Measurements from ENCODE around the gene MAP4K4. TPM values are rescaled to one million over a fixed set of nuclear protein-coding genes. Genes with fewer than 3 reads are reported as not detected.

MAP4K4 gene
- total RNA-seq, 1 experiment from 2014 or later, result 59.2 TPM

- DNase-seq (ENCODE audit: low spot score), result no peak
Observed at GRCh38 chr2:101841679-101842327, 144.3 kb downstream of the MAP4K4 start.

GRCh38 chr2:101842471-101842870 lies 145.0 kb downstream of the MAP4K4 start:
- DNase-seq (ENCODE audit: low spot score), result no peak

GRCh38 chr2:101843048-101843447 lies 145.5 kb downstream of the MAP4K4 start:
- no peak for DNase-seq (ENCODE audit: low spot score)

GRCh38 chr2:101843471-101843870 lies 146.0 kb downstream of the MAP4K4 start:
- DNase-seq (ENCODE audit: low spot score), result no peak

GRCh38 chr2:101844055-101844635 lies 146.6 kb downstream of the MAP4K4 start:
- DNase-seq (ENCODE audit: low spot score), result no peak

GRCh38 chr2:101846973-101847372 lies 149.5 kb downstream of the MAP4K4 start:
- DNase-seq (ENCODE audit: low spot score), result no peak

GRCh38 chr2:101847661-101848339 lies 150.3 kb downstream of the MAP4K4 start:
- DNase-seq (ENCODE audit: low spot score), result no peak

GRCh38 chr2:101848769-101849410 lies 151.4 kb downstream of the MAP4K4 start:
- DNase-seq (ENCODE audit: low spot score), result no peak

- DNase-seq (ENCODE audit: low spot score), result no peak
Observed at GRCh38 chr2:101850450-101850849, 152.9 kb downstream of the MAP4K4 start.

- DNase-seq (ENCODE audit: low spot score), result no peak
Observed at GRCh38 chr2:101850991-101851390, 153.5 kb downstream of the MAP4K4 start.

- no peak for DNase-seq (ENCODE audit: low spot score)
Observed at GRCh38 chr2:101852824-101853223, 155.3 kb downstream of the MAP4K4 start.

GRCh38 chr2:101854877-101855276 lies 157.4 kb downstream of the MAP4K4 start:
- no peak for DNase-seq (ENCODE audit: low spot score)

- no peak for DNase-seq (ENCODE audit: low spot score)
Observed at GRCh38 chr2:101855776-101856175, 158.3 kb downstream of the MAP4K4 start.

- DNase-seq (ENCODE audit: low spot score), result no peak
Observed at GRCh38 chr2:101858246-101858645, 160.7 kb downstream of the MAP4K4 start.

- DNase-seq (ENCODE audit: low spot score), result no peak
Observed at GRCh38 chr2:101858910-101859309, 161.4 kb downstream of the MAP4K4 start.

- DNase-seq (ENCODE audit: low spot score), result no peak
Observed at GRCh38 chr2:101859604-101860003, 162.1 kb downstream of the MAP4K4 start.

GRCh38 chr2:101860157-101860556 lies 162.7 kb downstream of the MAP4K4 start:
- DNase-seq (ENCODE audit: low spot score), result no peak

GRCh38 chr2:101860782-101861181 lies 163.3 kb downstream of the MAP4K4 start:
- no peak for DNase-seq (ENCODE audit: low spot score)

- no peak for DNase-seq (ENCODE audit: low spot score)
Observed at GRCh38 chr2:101861382-101861781, 163.9 kb downstream of the MAP4K4 start.

GRCh38 chr2:101863534-101863933 lies 166.0 kb downstream of the MAP4K4 start:
- no peak for DNase-seq (ENCODE audit: low spot score)

- no peak for DNase-seq (ENCODE audit: low spot score)
Observed at GRCh38 chr2:101864426-101864825, 166.9 kb downstream of the MAP4K4 start.

GRCh38 chr2:101868525-101868924 lies 171.0 kb downstream of the MAP4K4 start:
- DNase-seq (ENCODE audit: low spot score), result no peak

- no peak for DNase-seq (ENCODE audit: low spot score)
Observed at GRCh38 chr2:101869527-101869926, 172.0 kb downstream of the MAP4K4 start.
